Hepatic stellate cell (primary cell): Measurements from ENCODE around the gene OR5A1.
"Not testable (repeated sequence)": the region's sequence is repeated elsewhere in the genome, so short reads cannot be mapped to it uniquely, and the experiment has no call there.

ENCODE experiments used
- DNase-seq: peaks from one replicate; pipeline ENCODE4 v3.0.0; 2011; ENCODE audit warnings: low spot score

The OR5A1 gene

DNA sequence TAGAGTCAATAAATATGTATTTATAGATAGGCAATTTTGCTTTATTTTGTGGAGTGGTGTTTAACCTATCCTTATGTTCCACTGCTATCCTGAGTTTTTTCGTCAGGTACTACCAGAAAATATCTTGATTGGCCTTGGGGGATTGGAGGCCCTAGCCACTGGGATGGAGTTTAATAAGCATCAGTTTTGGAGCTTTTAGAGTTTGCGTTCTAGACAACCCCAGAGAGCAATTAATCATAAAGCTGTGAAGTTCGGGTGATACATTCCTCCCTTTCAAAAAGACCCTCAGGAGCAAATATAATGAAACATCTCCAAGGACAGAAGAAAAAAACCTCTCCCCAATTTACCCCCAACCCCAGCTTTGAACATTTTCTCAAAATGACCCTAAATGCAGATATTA is at the start of gene OR5A1:
TSS of gene OR5A1 (plus strand) at position 301 of the 400 bp plus-strand sequence. CDS start 6,700 bp downstream, outside the sequence.
- no peak for DNase-seq

DNA sequence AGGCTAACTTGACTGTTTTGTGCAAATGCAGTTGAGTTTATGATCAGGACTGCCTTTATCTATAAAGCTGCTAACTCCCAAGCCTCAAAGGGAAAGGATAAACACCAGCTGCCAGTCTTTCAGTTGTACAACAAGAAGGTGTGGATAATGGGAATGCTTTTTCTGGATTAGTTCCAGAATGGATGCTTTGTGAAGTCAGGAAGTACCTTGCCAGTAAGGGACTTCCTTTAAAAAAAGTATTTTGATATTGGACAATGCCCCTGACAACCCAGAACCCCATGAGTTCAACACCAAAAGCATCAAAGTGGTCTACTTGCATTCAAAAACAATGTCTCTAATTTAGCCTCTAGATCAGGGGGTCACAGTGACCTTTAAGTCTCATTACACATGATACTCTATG is 42.1 kb upstream of the OR5A1 start:
- no peak for DNase-seq

DNA sequence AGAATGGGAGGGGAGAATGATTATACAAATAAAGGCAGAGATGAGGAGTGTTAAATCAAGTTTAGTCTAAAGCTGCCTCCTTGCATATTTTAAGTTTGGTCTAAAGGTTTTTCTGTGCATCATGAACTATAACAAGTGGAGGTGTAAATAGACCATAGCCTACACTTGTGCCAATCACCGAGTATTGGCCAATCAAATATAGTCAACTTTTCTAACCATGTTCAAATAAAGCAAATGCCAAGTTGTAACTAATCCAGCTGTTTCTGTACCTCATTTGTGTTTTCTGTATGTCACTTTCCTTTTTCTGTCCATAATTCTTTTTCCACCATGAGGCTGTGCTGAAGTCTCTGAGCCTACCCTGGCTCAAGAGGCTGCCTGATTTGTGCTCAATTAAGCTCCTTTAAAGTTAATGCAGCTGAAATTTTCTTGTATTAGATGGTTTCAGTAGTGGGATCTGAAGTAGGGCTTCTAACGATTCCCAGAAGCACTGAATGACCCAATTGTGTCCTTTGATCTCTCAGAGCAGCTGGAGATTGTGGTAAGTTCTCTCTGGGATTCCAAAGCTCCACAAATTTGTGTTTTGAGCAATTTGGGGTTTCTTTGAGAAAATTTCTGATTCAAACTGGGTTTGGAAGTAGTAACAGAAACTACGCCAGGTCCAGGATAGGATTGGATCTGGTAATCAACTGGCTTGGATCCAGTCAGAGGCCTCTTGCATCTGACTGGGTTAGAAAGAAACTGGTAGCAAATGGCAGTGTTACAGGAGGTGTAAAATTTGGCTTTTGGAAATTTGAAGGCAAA is 35.6 kb upstream of the OR5A1 start:
- no peak for DNase-seq

DNA sequence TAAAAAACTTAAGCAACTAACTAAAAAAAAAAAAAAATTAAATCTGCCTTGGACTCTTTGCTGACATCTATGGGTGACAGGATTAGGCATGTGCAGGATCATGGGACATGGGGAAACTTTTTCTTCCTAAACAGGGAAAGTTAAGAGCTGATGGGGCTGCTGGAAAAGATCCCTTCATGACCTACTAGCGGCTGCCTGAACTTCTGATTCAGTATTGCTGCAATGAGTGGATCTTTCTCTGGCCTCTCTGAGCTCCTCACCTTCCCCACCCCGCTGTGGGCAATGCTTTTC is 35.1 kb upstream of the OR5A1 start:
- no peak for DNase-seq

DNA sequence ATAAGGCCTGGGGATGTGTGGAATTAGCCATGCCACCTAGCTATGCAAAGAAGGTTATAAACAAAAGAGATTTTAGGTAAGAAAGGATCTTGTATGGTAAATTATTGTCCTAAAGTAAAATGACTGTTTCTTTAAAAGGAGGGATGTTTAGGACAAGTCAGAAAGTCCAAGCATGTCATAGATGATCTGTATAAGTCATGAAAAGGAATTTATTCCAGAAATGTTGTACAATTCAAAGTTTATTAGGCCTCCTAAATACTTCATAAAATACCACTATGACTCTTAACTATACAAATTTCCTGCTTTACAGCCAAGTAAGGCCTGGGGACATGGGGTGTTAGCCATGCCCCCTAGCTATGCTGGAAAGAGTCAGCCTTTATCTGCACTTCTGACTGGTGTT is 32.7 kb upstream of the OR5A1 start:
- DNase-seq = no peak

DNA sequence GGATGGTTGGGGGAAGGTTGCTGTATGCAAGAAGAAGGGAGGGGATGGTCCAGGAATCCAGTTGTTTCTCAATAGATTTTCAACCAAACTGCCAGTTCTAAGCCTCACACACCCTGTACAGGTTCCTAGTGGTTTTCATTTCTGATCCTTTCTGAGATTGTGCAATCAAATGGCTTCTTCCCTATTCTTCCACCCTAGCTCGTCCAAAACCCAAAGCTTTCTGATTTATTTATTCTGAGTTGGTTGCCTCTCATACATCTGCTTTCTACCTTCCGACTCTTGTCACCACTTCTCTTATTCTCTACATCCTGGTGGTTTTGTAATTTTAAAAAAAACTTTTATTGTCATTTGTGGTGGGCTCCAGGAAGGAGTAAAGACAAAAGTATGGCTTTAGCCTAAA is 22.6 kb upstream of the OR5A1 start:
- DNase-seq = no peak

DNA sequence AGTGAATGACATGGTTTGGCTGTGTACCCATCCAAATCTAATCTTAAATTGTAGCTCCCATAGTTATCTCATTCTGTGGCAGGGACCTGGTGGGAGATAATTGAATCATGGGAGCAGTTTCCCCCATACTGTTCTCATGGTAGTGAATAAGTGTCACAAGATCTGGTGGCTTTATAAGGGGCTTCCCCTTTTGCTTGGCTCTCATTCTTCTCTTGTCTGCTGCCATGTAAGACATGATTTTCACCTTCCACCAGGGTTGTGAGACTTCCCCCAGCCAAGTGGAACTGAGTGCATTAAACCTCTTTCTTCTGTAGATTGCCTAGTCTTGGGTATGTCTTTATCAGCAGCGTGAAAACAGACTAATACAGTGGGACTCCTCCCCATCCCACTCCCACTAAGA is 21.2 kb upstream of the OR5A1 start:
- DNase-seq = no peak

DNA sequence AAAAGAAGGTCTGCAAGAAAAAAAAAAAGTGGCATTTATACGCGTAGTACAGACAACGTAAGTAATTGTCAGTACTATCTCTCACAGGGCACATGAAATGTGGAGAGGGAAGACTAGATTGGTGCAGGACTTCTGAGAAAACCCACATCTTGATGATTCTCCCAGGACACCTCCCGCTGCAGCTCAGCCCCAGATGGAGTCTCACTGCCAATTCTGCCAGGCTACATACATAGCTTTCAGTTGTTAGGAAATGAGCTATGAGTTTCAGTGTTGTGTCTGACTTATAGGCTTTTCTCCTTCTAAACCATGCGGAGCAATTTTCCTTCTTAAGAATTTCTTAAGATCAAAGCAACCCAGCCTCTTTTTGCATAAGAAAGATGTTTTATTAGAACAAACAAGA is 19.7 kb upstream of the OR5A1 start:
- no peak for DNase-seq

DNA sequence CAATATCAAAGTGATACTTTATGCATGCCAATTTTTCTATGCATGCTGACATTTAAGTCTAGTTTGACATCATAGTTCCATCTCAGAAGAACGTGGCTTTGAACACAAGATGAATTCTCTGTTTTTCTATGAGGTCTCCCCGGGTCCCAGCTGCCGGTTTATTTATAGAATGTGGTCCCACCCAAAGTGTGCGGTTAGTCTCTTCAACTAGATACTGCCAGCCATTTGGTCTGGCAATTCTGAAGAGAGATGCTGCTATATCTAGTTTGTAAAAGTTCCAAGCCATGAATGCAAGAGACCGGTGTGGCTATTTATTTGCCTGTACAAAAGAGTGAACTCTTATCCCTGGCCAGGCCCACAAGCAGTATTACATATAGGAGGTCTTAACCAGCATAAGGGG is 19.2 kb upstream of the OR5A1 start:
- DNase-seq = no peak

DNA sequence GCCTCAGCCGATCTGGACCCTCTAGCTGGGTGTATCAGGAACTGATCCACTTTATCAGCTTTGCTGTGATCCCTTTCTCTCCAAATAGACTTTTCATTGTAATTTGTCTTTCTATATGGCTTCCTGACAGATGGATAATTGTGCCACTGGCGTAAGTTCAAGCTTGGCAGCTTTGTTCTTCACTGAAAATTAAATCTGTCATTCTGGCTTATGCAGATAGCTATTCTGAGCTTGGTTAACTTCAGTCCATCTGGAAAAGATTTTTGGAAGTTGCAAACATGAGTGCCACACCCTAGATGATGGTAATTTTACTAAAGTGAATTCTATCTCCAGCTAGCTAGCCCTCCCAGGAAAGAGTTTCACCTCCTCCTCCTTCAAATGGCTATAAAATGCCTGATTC is 18.1 kb upstream of the OR5A1 start:
- no peak for DNase-seq

DNA sequence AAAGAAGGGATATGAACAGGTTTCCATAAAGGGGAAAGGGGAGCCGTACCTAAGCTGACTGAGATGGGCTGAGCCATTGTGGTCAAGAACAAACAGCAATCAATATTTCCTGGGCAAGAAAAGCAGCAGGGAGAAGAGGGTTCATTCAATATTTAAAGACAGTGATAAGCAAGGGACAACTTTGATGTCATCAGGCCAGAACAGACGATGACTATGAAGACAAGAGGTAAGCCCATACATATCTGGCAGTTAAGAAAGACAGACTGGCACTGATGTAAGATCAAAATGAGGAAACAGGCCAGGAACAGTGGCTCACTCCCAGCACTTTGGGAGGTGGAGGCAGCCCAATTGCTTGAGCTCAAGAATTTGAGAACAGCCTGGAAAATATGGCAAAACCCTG is 12.4 kb upstream of the OR5A1 start:
- DNase-seq = no peak

DNA sequence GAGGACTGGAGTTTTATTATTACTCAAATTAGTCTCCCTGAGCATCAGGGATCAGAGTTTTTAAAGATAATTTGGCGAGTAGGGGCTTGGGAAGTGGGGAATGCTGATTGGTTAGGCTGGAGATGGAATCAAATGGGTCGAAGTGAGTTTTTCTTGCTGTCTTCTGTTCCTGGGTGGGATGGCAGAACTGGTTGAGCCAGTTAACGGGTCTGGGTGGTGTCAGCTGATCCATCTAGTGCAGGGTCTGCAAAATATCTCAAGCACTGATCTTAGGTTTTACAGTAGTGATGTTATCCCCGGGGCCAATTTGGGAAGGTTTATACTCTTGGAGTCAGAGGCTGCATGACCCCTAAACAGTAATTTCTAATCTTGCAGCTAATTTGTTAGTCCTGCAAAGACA is 11.1 kb upstream of the OR5A1 start:
- no peak for DNase-seq

DNA sequence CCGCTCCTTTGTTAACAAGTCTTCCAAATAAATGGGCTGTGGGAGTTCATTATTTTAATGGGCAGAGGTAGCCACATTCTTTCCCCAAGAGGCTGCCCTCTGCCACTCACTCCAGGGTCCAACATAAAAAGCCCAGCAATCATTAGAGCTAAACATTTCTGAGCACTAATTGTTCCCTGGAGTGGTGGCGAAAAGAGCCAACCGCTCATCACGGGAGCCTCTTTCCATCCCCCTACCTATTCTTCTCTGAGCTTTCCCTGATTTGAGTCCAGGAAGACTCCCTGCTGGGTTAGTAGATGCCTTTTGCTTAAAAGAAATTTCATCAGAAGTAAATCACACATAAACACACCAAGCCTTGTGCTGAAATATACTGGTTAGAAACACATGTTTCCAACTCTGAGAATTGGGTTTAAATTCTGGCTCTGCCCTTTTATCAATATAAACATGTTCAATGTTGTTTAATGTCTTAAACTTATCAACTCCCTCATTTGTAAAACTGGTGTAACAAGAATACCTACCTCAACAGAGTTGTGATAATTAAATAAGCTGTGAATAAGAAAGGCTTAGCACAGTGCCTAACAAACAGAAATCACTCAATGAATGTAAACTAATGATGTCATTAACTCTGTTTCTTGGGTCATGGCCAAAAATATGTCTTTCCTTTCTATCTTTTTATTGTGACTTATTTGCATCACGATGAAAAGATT is 9.8 kb upstream of the OR5A1 start, which contains the start of gene OR5A2:
TSS of gene OR5A2 (minus strand) at position 53 of the 707 bp plus-strand sequence. CDS start 3,460 bp downstream, outside the sequence.
- no peak for DNase-seq

DNA sequence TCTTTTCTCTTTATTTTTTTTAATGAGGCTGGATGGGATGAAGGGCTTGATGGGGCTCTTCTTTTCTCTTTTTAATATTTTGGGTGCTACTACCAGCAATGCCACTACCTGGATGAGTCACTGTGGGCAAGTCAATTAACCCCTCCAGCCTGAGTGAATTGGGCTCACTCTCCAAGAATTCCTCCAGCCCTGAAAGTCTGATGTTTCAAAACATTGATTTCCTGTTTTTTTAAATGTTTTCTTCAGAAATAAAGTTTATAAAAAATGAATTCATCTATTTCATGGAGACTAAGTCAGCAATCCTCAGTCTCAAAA is 9.2 kb upstream of the OR5A1 start:
- no peak for DNase-seq

DNA sequence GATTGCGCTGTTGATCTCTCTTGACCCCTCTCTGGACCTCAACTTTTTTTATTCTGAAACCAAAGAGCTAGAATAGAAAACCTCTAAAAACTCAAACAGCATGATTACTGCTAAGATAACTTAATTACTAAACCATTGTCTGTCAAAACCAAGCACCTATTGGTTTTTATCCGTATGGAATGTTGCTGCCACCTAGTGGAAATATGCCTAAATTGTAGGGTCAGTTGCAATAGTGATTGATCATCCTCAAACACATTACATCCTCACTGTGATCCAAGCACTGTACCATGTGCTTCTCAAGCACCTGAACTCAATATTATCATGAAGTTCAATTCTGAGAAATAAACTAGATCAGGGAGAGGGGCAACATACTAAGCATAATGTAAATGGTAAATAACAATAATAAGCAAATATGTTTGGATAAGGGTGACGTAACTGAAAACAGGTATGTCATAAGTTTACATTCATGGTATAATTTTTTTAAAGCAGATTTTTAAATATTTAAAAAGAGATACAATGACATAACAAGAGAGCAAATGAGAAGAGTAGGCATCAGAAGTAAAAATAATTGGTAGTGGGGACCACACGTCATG is 6.2 kb upstream of the OR5A1 start:
- peak; percentile 2 for DNase-seq

DNA sequence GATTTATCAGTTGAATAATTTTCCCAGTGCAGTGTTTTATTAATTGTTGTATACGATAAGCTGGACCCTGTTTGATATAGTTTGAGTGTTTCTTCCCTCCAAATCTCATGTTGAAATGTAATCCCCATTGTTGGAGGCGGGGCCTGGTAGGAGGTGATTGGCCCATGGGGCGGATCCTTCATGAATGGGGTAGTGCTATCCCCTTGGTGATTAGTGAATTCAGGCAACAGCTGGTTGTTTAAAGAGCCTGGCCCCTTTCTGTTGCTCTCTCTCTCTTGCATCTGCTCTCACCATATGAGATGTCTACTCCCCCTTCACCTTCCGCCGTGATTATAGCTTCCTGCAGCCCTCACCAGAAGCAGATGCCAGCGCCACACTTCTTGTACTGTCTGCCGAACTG is 1.5 kb downstream of the OR5A1 start:
- DNase-seq = no peak

DNA sequence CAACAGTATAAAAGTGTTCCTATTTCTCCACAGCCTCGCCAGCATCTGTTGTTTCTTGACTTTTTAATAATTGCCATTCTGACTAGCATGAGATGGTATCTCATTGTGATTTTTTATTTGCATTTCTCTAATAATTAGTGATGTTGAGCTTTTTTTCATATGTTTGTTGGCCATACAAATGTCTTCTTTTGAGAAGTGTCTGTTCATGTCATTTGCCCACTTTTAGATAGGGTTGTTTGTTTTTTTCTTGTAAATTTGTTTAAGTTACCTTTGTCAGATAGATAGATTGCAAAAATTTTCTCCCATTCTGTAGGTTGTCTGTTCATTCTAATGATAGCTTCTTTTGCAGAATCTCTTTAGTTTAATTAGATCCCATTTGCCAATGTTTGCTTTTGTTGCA is 9.4 kb downstream of the OR5A1 start:
- not testable (repeated sequence) for DNase-seq

DNA sequence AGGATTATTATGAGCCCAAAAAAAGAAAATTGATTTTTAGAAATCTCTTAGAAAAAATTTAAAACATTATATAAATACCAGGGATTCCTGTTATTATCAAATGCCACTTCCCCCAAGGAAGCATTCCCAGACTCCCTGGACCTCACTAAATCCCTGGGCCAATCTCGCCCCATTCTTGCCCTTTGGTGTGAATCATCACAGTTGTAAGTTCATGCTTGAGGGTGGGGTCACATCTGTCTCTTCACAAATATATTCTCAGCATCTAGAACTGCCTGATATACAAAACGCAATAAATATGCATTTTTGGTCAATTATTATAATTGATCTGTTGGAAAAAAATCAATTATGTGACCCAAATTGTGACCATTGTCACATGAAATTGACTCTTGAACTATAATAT is 12.2 kb downstream of the OR5A1 start:
- no peak for DNase-seq

DNA sequence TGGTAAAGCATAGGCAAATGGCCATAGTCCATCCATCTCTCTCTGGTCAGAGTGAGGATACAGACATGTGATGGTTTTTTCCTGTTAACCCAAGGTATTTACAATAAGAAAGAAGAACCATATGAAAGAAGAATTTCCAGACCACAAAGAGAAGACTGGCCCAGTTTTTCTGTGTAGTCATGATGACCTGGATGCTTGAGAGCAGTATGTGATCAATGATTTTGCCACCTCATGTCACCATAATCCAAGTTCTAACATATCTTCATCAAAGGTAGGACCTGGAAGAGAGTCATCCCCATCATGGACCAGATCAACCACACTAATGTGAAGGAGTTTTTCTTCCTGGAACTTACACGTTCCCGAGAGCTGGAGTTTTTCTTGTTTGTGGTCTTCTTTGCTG is 20.4 kb downstream of the OR5A1 start, which contains the start of gene OR4D6:
TSS of gene OR4D6 (plus strand) at position 301 of the 400 bp plus-strand sequence. CDS start at position 301, 0 bp downstream.
- no peak for DNase-seq

DNA sequence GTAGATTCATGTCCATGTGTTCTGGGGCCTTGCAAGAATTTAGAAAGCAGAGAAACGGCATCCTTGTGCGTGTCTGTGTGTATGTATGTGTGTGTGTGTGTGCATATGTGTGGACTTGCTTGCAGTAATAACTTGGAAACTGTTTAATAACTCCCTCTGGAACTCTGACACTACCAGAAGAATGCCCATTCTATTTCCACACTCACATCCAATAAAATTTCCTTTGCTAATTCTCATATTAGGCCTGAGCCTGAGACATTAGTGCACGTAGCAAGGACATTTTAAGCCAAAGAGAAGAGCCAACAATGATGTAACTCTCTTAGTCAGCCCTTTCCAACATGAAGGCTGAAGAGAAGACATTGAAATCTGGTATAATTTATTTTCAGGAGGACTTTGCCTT is 23.6 kb downstream of the OR5A1 start:
- no peak for DNase-seq

DNA sequence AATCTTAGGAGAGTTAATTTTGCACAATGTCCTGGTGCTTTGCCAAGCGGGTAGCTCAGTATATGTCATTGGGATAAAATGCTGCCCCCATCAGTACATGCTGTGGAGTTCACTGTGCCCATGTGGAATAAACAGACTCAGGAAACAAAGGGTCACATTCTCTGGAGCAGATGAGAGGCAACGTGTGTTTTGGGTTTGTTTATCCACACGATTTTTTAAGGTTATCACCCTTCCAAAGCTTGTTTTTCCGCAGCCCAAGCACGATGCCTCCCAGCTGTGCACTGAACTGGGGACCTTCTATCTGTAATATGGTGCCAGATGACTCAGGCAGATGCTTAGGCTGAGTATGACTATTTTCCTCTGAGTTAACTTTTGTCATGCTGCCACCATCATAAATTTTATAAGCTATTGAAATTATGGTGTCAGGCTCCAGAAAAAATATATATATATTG is 26.9 kb downstream of the OR5A1 start:
- DNase-seq = no peak

DNA sequence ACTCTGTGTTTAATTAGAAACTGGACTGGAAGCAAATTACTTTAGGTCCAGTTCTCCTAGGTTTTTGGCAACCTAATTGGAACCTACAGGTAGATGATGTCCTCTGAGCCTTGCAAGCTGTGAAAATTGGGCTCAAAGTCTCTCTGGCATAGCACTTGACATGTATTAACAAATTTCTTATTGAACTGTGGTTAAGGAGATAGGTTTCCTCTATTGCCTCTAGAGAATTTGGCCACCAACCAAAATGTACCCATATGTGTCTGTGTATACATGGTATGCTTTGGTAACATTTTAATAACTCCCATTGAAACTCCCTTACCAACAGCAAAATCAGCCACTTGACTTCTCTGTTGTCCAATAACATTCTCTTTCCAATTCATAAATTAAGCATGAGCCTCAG is 36.7 kb downstream of the OR5A1 start, which contains the start of gene OR4D10:
TSS of gene OR4D10 (plus strand) at position 301 of the 400 bp plus-strand sequence. CDS start 4,115 bp downstream, outside the sequence.
- no peak for DNase-seq

DNA sequence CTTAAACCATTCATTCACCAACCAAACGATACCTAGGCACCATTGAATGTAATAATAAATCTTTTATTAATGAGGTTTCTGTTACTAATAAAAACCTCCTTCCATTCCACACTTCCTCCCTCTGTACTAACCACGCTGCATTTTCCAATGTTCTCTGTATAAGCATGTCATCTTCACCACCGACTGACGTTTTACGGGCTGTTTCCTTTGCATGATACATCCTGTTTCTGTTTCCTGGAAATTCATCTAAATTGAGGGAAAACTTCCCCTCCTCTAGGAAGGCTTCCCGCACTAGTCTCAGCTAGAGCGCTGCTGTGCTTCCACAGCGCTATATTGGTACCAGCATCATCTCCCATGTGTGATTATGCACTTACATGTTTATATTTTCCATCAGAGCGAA is 38.9 kb downstream of the OR5A1 start:
- no peak for DNase-seq
